Loucy (cell line): ENCODE results near the gene ZBTB20.

ENCODE experiments used
- H2AFZ ChIP-seq: fragments of 200-600 bp; sonication (generic); 2 replicates; pipeline ENCODE4 v1.6.0; 2016; ENCODE audit warnings: antibody characterized with exemption, mild to moderate bottlenecking, low read length, moderate library complexity
- H3F3A ChIP-seq: fragments of 200-600 bp; 2 replicates; pipeline ENCODE4 v1.6.0; 2016; ENCODE audit warnings: antibody characterized with exemption, low read depth, mild to moderate bottlenecking
- H3K27me3 ChIP-seq: fragments of 200-600 bp; sonication (generic); 2 replicates; pipeline ENCODE4 v1.6.1; 2014; ENCODE audit warnings: low read length, mild to moderate bottlenecking; ENCODE audit not compliant: insufficient read depth, poor library complexity, severe bottlenecking
- H3K36me3 ChIP-seq: fragments of 200-600 bp; sonication (generic); 2 replicates; pipeline ENCODE4 v1.6.1; 2016; ENCODE audit warnings: low read length; ENCODE audit not compliant: insufficient read depth
- H3K4me1 ChIP-seq: fragments of 200-600 bp; sonication (generic); 2 replicates; pipeline ENCODE4 v1.5.1; 2014; ENCODE audit warnings: low read length, mild to moderate bottlenecking; ENCODE audit not compliant: insufficient read depth, poor library complexity, severe bottlenecking
- H3K4me2 ChIP-seq: fragments of 200-600 bp; sonication (generic); 2 replicates; pipeline ENCODE4 v1.6.0; 2014; ENCODE audit warnings: antibody characterized with exemption, low read length, low read depth, mild to moderate bottlenecking; ENCODE audit not compliant: poor library complexity, severe bottlenecking
- H3K4me3 ChIP-seq: fragments of 200-600 bp; sonication (generic); 2 replicates; pipeline ENCODE4 v1.5.1; 2014; ENCODE audit warnings: low read length, mild to moderate bottlenecking, mixed read lengths; ENCODE audit not compliant: poor library complexity, severe bottlenecking
- H3K79me2 ChIP-seq: fragments of 200-600 bp; sonication (generic); 2 replicates; pipeline ENCODE4 v1.6.1; 2014; ENCODE audit warnings: low read length; ENCODE audit not compliant: insufficient read depth
- H3K9ac ChIP-seq: fragments of 200-600 bp; sonication (generic); 2 replicates; pipeline ENCODE4 v1.6.0; 2014; ENCODE audit warnings: mild to moderate bottlenecking, low read depth, low read length, moderate library complexity; ENCODE audit not compliant: poor library complexity, severe bottlenecking
- H3K9me2 ChIP-seq: fragments of 200-600 bp; sonication (generic); replicated peaks from 2 replicates; pipeline ENCODE4 v1.6.1; 2016; ENCODE audit warnings: low read depth, low read length, mixed read lengths
- H3K9me3 ChIP-seq: fragments of 200-600 bp; sonication (generic); 2 replicates; pipeline ENCODE4 v1.6.1; 2014; ENCODE audit warnings: mild to moderate bottlenecking, antibody characterized with exemption, low read length, low read depth; ENCODE audit not compliant: insufficient read depth
- H4K20me1 ChIP-seq: fragments of 200-600 bp; sonication (generic); 2 replicates; pipeline ENCODE4 v1.6.0; 2014; ENCODE audit warnings: antibody characterized with exemption, low read length, mild to moderate bottlenecking; ENCODE audit not compliant: insufficient read depth, poor library complexity, severe bottlenecking
- CTCF ChIP-seq: fragments of 200-600 bp; sonication (generic); conservative IDR thresholded peaks from 2 replicates; pipeline ENCODE4 v1.5.1; 2014; ENCODE audit warnings: mild to moderate bottlenecking, antibody characterized with exemption, low read length
- EZH2phosphoT487 ChIP-seq: fragments of 200-600 bp; IDR thresholded peaks from 2 replicates; pipeline ENCODE4 v1.6.1; 2018; ENCODE audit warnings: antibody characterized with exemption, mild to moderate bottlenecking, moderate library complexity, borderline replicate concordance

The ZBTB20 gene

DNA sequence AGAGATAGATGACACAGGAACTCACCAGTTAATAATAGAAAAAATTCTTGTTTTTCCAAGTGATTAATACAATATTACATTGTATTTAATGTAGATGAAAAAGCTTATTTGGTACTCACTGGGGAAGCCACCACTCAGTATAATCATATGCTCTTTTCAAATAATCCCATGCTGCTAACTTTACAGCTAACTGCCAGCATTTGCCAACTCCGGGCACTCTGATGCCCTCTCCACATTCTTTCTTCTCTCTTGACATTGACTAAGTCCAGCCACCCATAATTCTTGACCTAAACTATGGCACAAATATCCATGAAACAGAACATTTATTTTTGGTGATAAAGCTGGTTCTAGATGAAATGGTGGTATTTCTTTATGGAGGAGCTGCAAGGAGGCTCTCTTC lies 384.9 kb downstream of the ZBTB20 start:
- Histone ChIP-seq H3K9ac (no peak overlapping the region), H3K9me2 (no peaks in the 10 kb centered on the region), H3K4me2 (no peak overlapping the region), H3K36me3 (no peaks in the 10 kb centered on the region), H4K20me1 (no peaks in the 10 kb centered on the region), H2AFZ (no peak overlapping the region), H3K4me3 (no peak overlapping the region), H3K4me1 (peaks cover 23% of the 10 kb centered on the region), H3F3A (peaks cover 3% of the 10 kb centered on the region; the same call in 1 of the 2 replicates), H3K79me2 (no peaks in the 10 kb centered on the region), H3K27me3 (no peaks in the 10 kb centered on the region), H3K9me3 (no peaks in the 10 kb centered on the region)
- TF ChIP-seq EZH2phosphoT487: no peak
- TF ChIP-seq CTCF: no peak

GRCh38 chr3:114760679-114761078 lies 386.4 kb downstream of the ZBTB20 start:
- Histone ChIP-seq H4K20me1 (no peaks in the 10 kb centered on the region), H3K9ac (no peak overlapping the region), H2AFZ (no peak overlapping the region), H3K9me3 (no peaks in the 10 kb centered on the region), H3K9me2 (no peaks in the 10 kb centered on the region), H3K27me3 (no peaks in the 10 kb centered on the region), H3K79me2 (no peaks in the 10 kb centered on the region), H3K4me1 (peaks cover 16% of the 10 kb centered on the region), H3K4me2 (peak overlapping the region; percentile 21), H3K4me3 (no peak overlapping the region), H3K36me3 (no peaks in the 10 kb centered on the region), H3F3A (peaks cover 3% of the 10 kb centered on the region; the same call in 1 of the 2 replicates)
- TF ChIP-seq CTCF (no peak), EZH2phosphoT487 (no peak)

GRCh38 chr3:114758831-114759699 lies 388.0 kb downstream of the ZBTB20 start:
- Histone ChIP-seq H3K4me3 (no peak overlapping the region), H3F3A (peaks cover 3% of the 10 kb centered on the region; the same call in 1 of the 2 replicates), H3K4me1 (peaks cover 12% of the 10 kb centered on the region), H2AFZ (no peak overlapping the region), H4K20me1 (no peaks in the 10 kb centered on the region), H3K9ac (no peak overlapping the region), H3K79me2 (no peaks in the 10 kb centered on the region), H3K9me2 (no peaks in the 10 kb centered on the region), H3K4me2 (no peak overlapping the region), H3K27me3 (no peaks in the 10 kb centered on the region), H3K36me3 (no peaks in the 10 kb centered on the region), H3K9me3 (no peaks in the 10 kb centered on the region)
- TF ChIP-seq EZH2phosphoT487 (no peak), CTCF (no peak)
